ENCODE measurements around the gene ZFAND3. TPM values are rescaled to one million over a fixed set of nuclear protein-coding genes. Genes with fewer than 3 reads are reported as not detected.

Gene ZFAND3
- polyA plus RNA-seq, 1 donor from 2014 or later: 19.7 TPM

- no peak overlapping the region for H3K9ac ChIP-seq (ENCODE audit: low read length)
- H3K79me2 ChIP-seq (replicated peaks; ENCODE audit: insufficient read depth, low read length): peaks cover 35% of the 10 kb centered on the region
- H3K36me3 ChIP-seq (ENCODE audit: insufficient read depth, low read length): no peaks in the 10 kb centered on the region
- H3F3A ChIP-seq (ENCODE audit: insufficient read depth, low read length, poor library complexity, severe bottlenecking): no peaks in the 10 kb centered on the region
- H3K4me3 ChIP-seq (ENCODE audit: low read length): no peak overlapping the region
- no peaks in the 10 kb centered on the region for H3K9me2 ChIP-seq (ENCODE audit: insufficient read depth, low read length)
- TF ChIP-seq RAD21 (conservative IDR thresholded peaks at IDR 0.05): no peak
- TF ChIP-seq POLR2AphosphoS5 (IDR thresholded peaks at IDR 0.05): no peak
- TF ChIP-seq EP300 (conservative IDR thresholded peaks at IDR 0.05; ENCODE audit: poor library complexity, severe bottlenecking): no peak
- no peak for TF ChIP-seq CTCF (IDR thresholded peaks at IDR 0.05; ENCODE audit: poor library complexity, severe bottlenecking)
- TF ChIP-seq SMC3 (conservative IDR thresholded peaks at IDR 0.05; ENCODE audit: poor library complexity): no peak
- no peak for TF ChIP-seq REST (IDR thresholded peaks at IDR 0.05; ENCODE audit: borderline replicate concordance)
- no peak for TF ChIP-seq TAF1 (IDR thresholded peaks at IDR 0.05; ENCODE audit: low read depth)
- no peak overlapping the region for H2AFZ ChIP-seq (ENCODE audit: low read depth, low read length)
- H3K27ac ChIP-seq (ENCODE audit: low read length): no peak overlapping the region
- H3K27me3 ChIP-seq (ENCODE audit: insufficient read depth, low read depth, low read length): no peaks in the 10 kb centered on the region
- no peaks in the 10 kb centered on the region for H3K9me3 ChIP-seq (ENCODE audit: low read length)
- no peaks in the 10 kb centered on the region for H4K20me1 ChIP-seq (ENCODE audit: insufficient read depth)
- H3K4me2 ChIP-seq (ENCODE audit: low read length): no peak overlapping the region
These were observed 96.6 kb downstream of the ZFAND3 start for GRCh38 chr6:37916149-37916548.

GRCh38 chr6:37916675-37917074 lies 97.1 kb downstream of the ZFAND3 start:
- no peak overlapping the region for H3K4me3 ChIP-seq (ENCODE audit: low read length)
- no peaks in the 10 kb centered on the region for H3K9me2 ChIP-seq (ENCODE audit: insufficient read depth, low read length)
- no peaks in the 10 kb centered on the region for H3F3A ChIP-seq (ENCODE audit: insufficient read depth, low read length, poor library complexity, severe bottlenecking)
- H3K4me2 ChIP-seq (ENCODE audit: low read length): no peak overlapping the region
- H3K27me3 ChIP-seq (ENCODE audit: insufficient read depth, low read depth, low read length): no peaks in the 10 kb centered on the region
- H2AFZ ChIP-seq (ENCODE audit: low read depth, low read length): no peak overlapping the region
- TF ChIP-seq MXI1 (conservative IDR thresholded peaks at IDR 0.05; ENCODE audit: poor library complexity, severe bottlenecking) (no peak), SMC3 (conservative IDR thresholded peaks at IDR 0.05; ENCODE audit: poor library complexity) (no peak), REST (IDR thresholded peaks at IDR 0.05; ENCODE audit: borderline replicate concordance) (no peak), RAD21 (conservative IDR thresholded peaks at IDR 0.05) (no peak), CTCF (IDR thresholded peaks at IDR 0.05; ENCODE audit: poor library complexity, severe bottlenecking) (no peak)
- H3K9me3 ChIP-seq (ENCODE audit: low read length): no peaks in the 10 kb centered on the region
- no peak overlapping the region for H3K9ac ChIP-seq (ENCODE audit: low read length)
- no peak overlapping the region for H3K27ac ChIP-seq (ENCODE audit: low read length)
- H3K36me3 ChIP-seq (ENCODE audit: insufficient read depth, low read length): no peaks in the 10 kb centered on the region
- H4K20me1 ChIP-seq (ENCODE audit: insufficient read depth): no peaks in the 10 kb centered on the region
- peaks cover 33% of the 10 kb centered on the region for H3K79me2 ChIP-seq (replicated peaks; ENCODE audit: insufficient read depth, low read length)

Data from neural cell (in vitro differentiated cells).